ENCODE measurements around the gene SARNP.
"Not testable (repeated sequence)": the region's sequence is repeated elsewhere in the genome, so short reads cannot be mapped to it uniquely, and the experiment has no call there.

SARNP gene

GRCh38 chr12:55817345-55818139 lies at the start of gene SARNP, which contains the start of gene ORMDL2:
TSS of gene SARNP (minus strand) at chr12:55817724. CDS start at chr12:55817701, 23 bp downstream.
TSS of gene ORMDL2 (plus strand) at chr12:55818041. CDS start at chr12:55819000, 959 bp downstream.
- peaks cover 38% of the 10 kb centered on the region for H3K36me3 Mint-ChIP-seq (ENCODE audit: low read depth)
- H3K4me3 Mint-ChIP-seq = no peak within 1 kb of the TSS
- H3K27me3 Mint-ChIP-seq (ENCODE audit: low read depth, poor library complexity) = no peaks in the 10 kb centered on the region
- no peak for TF ChIP-seq CTCF (IDR thresholded peaks at IDR 0.05)
- no peaks in the 10 kb centered on the region for H3K9me3 Mint-ChIP-seq
- DNase-seq = peak; percentile 90
- H3K4me1 Mint-ChIP-seq = peaks cover 38% of the 10 kb centered on the region
- peak within 1 kb of the TSS; percentile 17 for H3K27ac Mint-ChIP-seq

DNA sequence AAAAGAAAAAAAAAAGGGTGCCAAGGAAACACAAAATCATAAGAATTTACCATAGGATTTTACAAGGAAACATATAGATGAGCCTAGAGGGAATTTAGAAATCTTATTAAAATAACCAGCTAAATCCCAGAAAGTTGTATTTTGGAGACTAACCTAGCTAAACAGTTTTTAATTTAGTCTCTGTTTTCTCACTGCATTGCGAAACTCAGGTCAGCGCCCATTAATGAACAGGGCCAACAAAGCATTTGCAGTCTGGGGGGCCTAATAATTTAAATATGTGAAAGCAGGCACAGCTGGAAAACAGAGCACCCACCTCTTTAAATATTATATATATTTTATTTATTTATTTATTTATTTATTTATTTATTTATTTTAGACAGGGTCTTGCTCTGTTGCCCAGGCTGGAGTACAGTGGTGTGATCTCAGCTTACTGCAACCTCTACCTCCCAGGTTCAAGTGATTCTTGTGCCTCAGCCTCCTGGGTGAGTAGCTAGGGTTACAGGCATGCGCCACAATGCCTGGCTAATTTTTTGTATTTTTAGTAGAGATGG lies 49.0 kb upstream of the SARNP start:
- H3K27ac Mint-ChIP-seq; H3K27me3 Mint-ChIP-seq (ENCODE audit: low read depth, poor library complexity); H3K4me1 Mint-ChIP-seq; H3K4me3 Mint-ChIP-seq; H3K36me3 Mint-ChIP-seq (ENCODE audit: low read depth); DNase-seq: not testable (repeated sequence)
- peaks cover 26% of the 10 kb centered on the region for H3K9me3 Mint-ChIP-seq

- Mint-ChIP-seq H3K9me3 (peaks cover 26% of the 10 kb centered on the region), H3K27me3 (ENCODE audit: low read depth, poor library complexity) (no peaks in the 10 kb centered on the region), H3K36me3 (ENCODE audit: low read depth) (peaks cover 4% of the 10 kb centered on the region), H3K4me3 (no peak overlapping the region), H3K27ac (no peak overlapping the region), H3K4me1 (no peaks in the 10 kb centered on the region)
- no peak for DNase-seq
- no peak for TF ChIP-seq CTCF (IDR thresholded peaks at IDR 0.05)
Observed at GRCh38 chr12:55865327-55865726, 47.8 kb upstream of the SARNP start.

DNA sequence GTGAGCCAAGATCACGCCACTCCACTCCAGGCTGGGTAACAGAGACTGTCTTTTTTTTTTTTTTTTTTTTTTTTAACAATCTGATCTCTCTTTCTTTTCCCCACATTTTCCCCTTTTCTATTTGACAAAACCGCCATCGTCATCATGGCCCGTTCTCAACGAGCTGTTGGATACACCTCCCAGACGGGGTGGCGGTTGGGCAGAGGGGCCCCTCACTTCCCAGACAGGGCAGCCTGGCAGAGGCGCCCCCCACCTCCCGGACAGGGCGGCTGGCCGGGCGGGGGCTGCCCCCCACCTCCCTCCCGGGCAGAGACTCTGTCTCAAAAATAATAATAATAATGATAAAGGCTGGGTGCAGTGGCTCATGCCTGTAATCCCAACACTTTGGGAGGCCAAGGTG lies 45.4 kb upstream of the SARNP start:
- not testable (repeated sequence) for H3K4me3 Mint-ChIP-seq; H3K36me3 Mint-ChIP-seq (ENCODE audit: low read depth); H3K27me3 Mint-ChIP-seq (ENCODE audit: low read depth, poor library complexity); H3K4me1 Mint-ChIP-seq; DNase-seq; H3K27ac Mint-ChIP-seq
- H3K9me3 Mint-ChIP-seq = peaks cover 26% of the 10 kb centered on the region

GRCh38 chr12:55862286-55862685 lies 44.8 kb upstream of the SARNP start:
- DNase-seq = no peak
- peaks cover 13% of the 10 kb centered on the region for H3K4me1 Mint-ChIP-seq
- no peak overlapping the region for H3K4me3 Mint-ChIP-seq
- H3K36me3 Mint-ChIP-seq (ENCODE audit: low read depth) = peaks cover 4% of the 10 kb centered on the region
- H3K27me3 Mint-ChIP-seq (ENCODE audit: low read depth, poor library complexity) = no peaks in the 10 kb centered on the region
- TF ChIP-seq CTCF (IDR thresholded peaks at IDR 0.05) = no peak
- peaks cover 23% of the 10 kb centered on the region for H3K9me3 Mint-ChIP-seq
- H3K27ac Mint-ChIP-seq = no peak overlapping the region

GRCh38 chr12:55861871-55862270 lies 44.3 kb upstream of the SARNP start:
- Mint-ChIP-seq H3K36me3 (ENCODE audit: low read depth) (peaks cover 4% of the 10 kb centered on the region), H3K4me1 (peaks cover 17% of the 10 kb centered on the region), H3K27me3 (ENCODE audit: low read depth, poor library complexity) (no peaks in the 10 kb centered on the region), H3K9me3 (peaks cover 22% of the 10 kb centered on the region), H3K27ac (no peak overlapping the region), H3K4me3 (no peak overlapping the region)
- TF ChIP-seq CTCF (IDR thresholded peaks at IDR 0.05) = no peak
- no peak for DNase-seq

- no peak for DNase-seq
- Mint-ChIP-seq H3K27me3 (ENCODE audit: low read depth, poor library complexity) (no peaks in the 10 kb centered on the region), H3K27ac (no peak overlapping the region), H3K36me3 (ENCODE audit: low read depth) (peaks cover 4% of the 10 kb centered on the region), H3K4me1 (peaks cover 21% of the 10 kb centered on the region), H3K4me3 (no peak overlapping the region), H3K9me3 (peaks cover 22% of the 10 kb centered on the region)
- TF ChIP-seq CTCF (IDR thresholded peaks at IDR 0.05) = no peak
Observed at GRCh38 chr12:55861396-55861795, 43.9 kb upstream of the SARNP start.

Measured in nephron progenitor cell (in vitro differentiated cells).